ENCODE results near the gene TRIM64.
"Not testable (repeated sequence)": the region's sequence is repeated elsewhere in the genome, so short reads cannot be mapped to it uniquely, and the experiment has no call there.

DNA sequence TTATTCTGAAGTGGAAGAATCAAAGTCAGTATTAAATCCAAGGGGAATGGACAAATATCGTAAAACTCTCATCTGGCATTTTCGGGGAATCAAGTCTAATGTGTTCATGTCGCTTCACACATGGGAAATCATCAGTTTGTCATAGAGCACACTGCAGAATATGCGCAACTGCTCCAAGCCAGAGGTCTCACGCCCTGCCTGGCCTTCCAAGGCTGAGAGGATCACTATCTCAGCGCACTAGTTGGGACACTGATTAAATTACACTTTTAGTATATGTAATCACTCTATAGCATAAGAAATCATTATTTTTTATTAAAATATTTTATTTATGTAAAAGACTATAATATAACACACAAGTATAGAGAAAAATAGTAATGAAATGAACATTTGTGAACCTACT is 5.0 kb upstream of the TRIM64 start:
- TF ChIP-seq, protein P1, sequence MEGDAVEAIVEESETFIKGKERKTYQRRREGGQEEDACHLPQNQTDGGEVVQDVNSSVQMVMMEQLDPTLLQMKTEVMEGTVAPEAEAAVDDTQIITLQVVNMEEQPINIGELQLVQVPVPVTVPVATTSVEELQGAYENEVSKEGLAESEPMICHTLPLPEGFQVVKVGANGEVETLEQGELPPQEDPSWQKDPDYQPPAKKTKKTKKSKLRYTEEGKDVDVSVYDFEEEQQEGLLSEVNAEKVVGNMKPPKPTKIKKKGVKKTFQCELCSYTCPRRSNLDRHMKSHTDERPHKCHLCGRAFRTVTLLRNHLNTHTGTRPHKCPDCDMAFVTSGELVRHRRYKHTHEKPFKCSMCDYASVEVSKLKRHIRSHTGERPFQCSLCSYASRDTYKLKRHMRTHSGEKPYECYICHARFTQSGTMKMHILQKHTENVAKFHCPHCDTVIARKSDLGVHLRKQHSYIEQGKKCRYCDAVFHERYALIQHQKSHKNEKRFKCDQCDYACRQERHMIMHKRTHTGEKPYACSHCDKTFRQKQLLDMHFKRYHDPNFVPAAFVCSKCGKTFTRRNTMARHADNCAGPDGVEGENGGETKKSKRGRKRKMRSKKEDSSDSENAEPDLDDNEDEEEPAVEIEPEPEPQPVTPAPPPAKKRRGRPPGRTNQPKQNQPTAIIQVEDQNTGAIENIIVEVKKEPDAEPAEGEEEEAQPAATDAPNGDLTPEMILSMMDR (IDR thresholded peaks at IDR 0.05 in 4 of 5, conservative IDR thresholded peaks at IDR 0.05 in 1 of 5), result not testable (repeated sequence)
- TF ChIP-seq POLR2A (IDR thresholded peaks at IDR 0.05), result not testable (repeated sequence)
